DOHH2 (cell line): ENCODE results near the gene CNTLN.

ENCODE experiments used
- EZH2phosphoT487 ChIP-seq: fragments of 200-600 bp; sonication (generic); IDR thresholded peaks from 2 replicates; pipeline ENCODE4 v1.6.1; 2017; ENCODE audit warnings: borderline replicate concordance, mild to moderate bottlenecking, antibody characterized with exemption, low read length, moderate library complexity, mixed read lengths
- TF ChIP-seq, protein P1 (sequence below): fragments of 200-600 bp; sonication (generic); IDR thresholded peaks from one replicate; pipeline ENCODE4 v1.5.1; 2014; ENCODE audit warnings: antibody characterized with exemption, mild to moderate bottlenecking, low read depth, low read length; ENCODE audit not compliant: poor library complexity, severe bottlenecking

DNA sequence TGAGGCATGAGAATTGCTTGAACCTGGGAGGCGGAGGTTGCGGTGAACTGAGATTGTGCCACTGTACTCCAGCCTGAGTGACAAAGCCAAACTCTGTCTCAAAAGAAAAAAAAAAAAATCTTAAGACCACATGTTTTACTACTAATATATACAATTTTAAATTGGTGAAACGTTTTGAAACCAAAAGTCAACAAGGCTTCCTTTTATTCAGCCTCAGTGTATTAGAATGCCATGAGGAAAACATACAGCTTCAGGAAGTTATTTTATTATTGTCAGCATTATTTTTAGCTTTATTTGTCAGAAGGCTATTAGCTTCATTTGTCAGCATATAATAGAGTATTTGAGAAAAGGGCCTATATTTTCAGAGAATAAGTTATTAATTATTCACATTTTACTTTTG is 280.1 kb downstream of the CNTLN start:
- TF ChIP-seq, protein P1, sequence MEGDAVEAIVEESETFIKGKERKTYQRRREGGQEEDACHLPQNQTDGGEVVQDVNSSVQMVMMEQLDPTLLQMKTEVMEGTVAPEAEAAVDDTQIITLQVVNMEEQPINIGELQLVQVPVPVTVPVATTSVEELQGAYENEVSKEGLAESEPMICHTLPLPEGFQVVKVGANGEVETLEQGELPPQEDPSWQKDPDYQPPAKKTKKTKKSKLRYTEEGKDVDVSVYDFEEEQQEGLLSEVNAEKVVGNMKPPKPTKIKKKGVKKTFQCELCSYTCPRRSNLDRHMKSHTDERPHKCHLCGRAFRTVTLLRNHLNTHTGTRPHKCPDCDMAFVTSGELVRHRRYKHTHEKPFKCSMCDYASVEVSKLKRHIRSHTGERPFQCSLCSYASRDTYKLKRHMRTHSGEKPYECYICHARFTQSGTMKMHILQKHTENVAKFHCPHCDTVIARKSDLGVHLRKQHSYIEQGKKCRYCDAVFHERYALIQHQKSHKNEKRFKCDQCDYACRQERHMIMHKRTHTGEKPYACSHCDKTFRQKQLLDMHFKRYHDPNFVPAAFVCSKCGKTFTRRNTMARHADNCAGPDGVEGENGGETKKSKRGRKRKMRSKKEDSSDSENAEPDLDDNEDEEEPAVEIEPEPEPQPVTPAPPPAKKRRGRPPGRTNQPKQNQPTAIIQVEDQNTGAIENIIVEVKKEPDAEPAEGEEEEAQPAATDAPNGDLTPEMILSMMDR, result no peak
- no peak for TF ChIP-seq EZH2phosphoT487
